HG02973 (cell line): ENCODE measurements around the gene RNF217.
"Not testable (repeated sequence)": the region's sequence is repeated elsewhere in the genome, so short reads cannot be mapped to it uniquely, and the experiment has no call there.

Source experiments
- ATAC-seq: cut with Tn5 transposase; IDR thresholded peaks from one replicate; pipeline ENCODE4 v1.9.1; 2021; ENCODE audit warnings: moderate library complexity; ENCODE audit not compliant: unreplicated experiment

The RNF217 gene

GRCh38 chr6:124962639-124963415 lies 590 bp downstream of the RNF217 start:
- ATAC-seq, result no peak

- no peak for ATAC-seq
Observed at GRCh38 chr6:124963416-124963785, 1.2 kb downstream of the RNF217 start.

GRCh38 chr6:124963831-124964763 lies 1.9 kb downstream of the RNF217 start:
- no peak for ATAC-seq

GRCh38 chr6:124964764-124965105 lies 2.5 kb downstream of the RNF217 start:
- ATAC-seq, result no peak

GRCh38 chr6:124965424-124965850 lies 3.2 kb downstream of the RNF217 start:
- not testable (repeated sequence) for ATAC-seq

- ATAC-seq, result no peak
Observed at GRCh38 chr6:124967444-124967843, 5.2 kb downstream of the RNF217 start.

GRCh38 chr6:124968401-124968800 lies 6.2 kb downstream of the RNF217 start:
- ATAC-seq, result no peak

- no peak for ATAC-seq
Observed at GRCh38 chr6:124970243-124970642, 8.0 kb downstream of the RNF217 start.

- ATAC-seq, result no peak
Observed at GRCh38 chr6:124970763-124971162, 8.5 kb downstream of the RNF217 start.

- ATAC-seq, result no peak
Observed at GRCh38 chr6:124973780-124974179, 11.5 kb downstream of the RNF217 start.

- ATAC-seq, result no peak
Observed at GRCh38 chr6:124974771-124975377, 12.6 kb downstream of the RNF217 start.

GRCh38 chr6:124977067-124977908 lies 15.1 kb downstream of the RNF217 start:
- ATAC-seq, result no peak

- ATAC-seq, result no peak
Observed at GRCh38 chr6:124978451-124979293, 16.4 kb downstream of the RNF217 start.

- no peak for ATAC-seq
Observed at GRCh38 chr6:124979294-124979678, 17.0 kb downstream of the RNF217 start.

- no peak for ATAC-seq
Observed at GRCh38 chr6:124982669-124983068, 20.4 kb downstream of the RNF217 start.

- peak; percentile 78 for ATAC-seq
Observed at GRCh38 chr6:124983383-124984083, 21.3 kb downstream of the RNF217 start.

- ATAC-seq, result no peak
Observed at GRCh38 chr6:124984668-124985338, 22.6 kb downstream of the RNF217 start.

GRCh38 chr6:124986164-124986563 lies 23.9 kb downstream of the RNF217 start:
- no peak for ATAC-seq

- ATAC-seq, result no peak
Observed at GRCh38 chr6:124987291-124987690, 25.1 kb downstream of the RNF217 start.
